Vagina (tissue), 2 donors: ENCODE results near the gene ARMH4. TPM values are rescaled to one million over a fixed set of nuclear protein-coding genes. Genes with fewer than 3 reads are reported as not detected.

Source experiments
- DNase-seq, 2 donors: peaks; one replicate each; pipeline ENCODE4 v3.0.0-alpha.2; 2017; ENCODE audit errors: extremely low spot score in 2 of 2
- H3K27ac ChIP-seq: fragments of 200-600 bp; sonication (generic); one replicate; pipeline ENCODE4 v1.5.1; 2019
- H3K27me3 ChIP-seq: fragments of 200-600 bp; sonication (generic); one replicate; pipeline ENCODE4 v1.5.1; 2019
- H3K36me3 ChIP-seq, 2 donors: fragments of 200-600 bp; sonication (generic); one replicate each; pipeline ENCODE4 v1.5.1; 2017 to 2019
- H3K4me1 ChIP-seq: fragments of 200-600 bp; sonication (generic); one replicate; pipeline ENCODE4 v1.5.1; 2019
- H3K4me3 ChIP-seq, 2 donors: fragments of 200-600 bp; sonication (generic); 1 replicate in 1 of 2; 2 replicates in 1 of 2; pipeline ENCODE4 v1.5.1; 2016 to 2019
- H3K9me3 ChIP-seq: fragments of 200-600 bp; sonication (generic); one replicate; pipeline ENCODE4 v1.5.1; 2019
- CTCF ChIP-seq, 3 experiments: fragments of 450-650 bp in 2 of 3; fragments of 200-600 bp in 1 of 3; sonication (generic) in 1 of 3; IDR thresholded peaks; one replicate each; pipeline ENCODE4 v1.5.1; 2017 to 2019; ENCODE audit warnings: antibody characterized with exemption in 3 of 3, mild to moderate bottlenecking in 2 of 3, moderate library complexity in 2 of 3
- POLR2A ChIP-seq, 2 donors: fragments of 450-650 bp; IDR thresholded peaks; one replicate each; pipeline ENCODE4 v1.6.1; 2017; ENCODE audit warnings: antibody characterized with exemption in 2 of 2, mild to moderate bottlenecking in 2 of 2, moderate library complexity in 2 of 2
- POLR2AphosphoS5 ChIP-seq, 2 donors: sonication (generic); formaldehyde crosslinking; IDR thresholded peaks; one replicate each; pipeline ENCODE4 v1.9.0; 2017; ENCODE audit warnings: antibody characterized with exemption in 2 of 2, mild to moderate bottlenecking in 2 of 2, low read depth in 1 of 2; ENCODE audit not compliant: insufficient read depth in 1 of 2
- intact Hi-C: fragments of 100-400 bp; cut with DNase I; formaldehyde crosslinking; loops from one replicate; pipeline ENCODE4 v1.15.1; 2023
- total RNA-seq: library from RNA; depleted of rRNA; stranded (reverse); fragments of >200 nt; gene quantifications from one replicate; pipeline ENCODE4 v1.2.3, GENCODE V29; 2016

Gene ARMH4
- total RNA-seq, 1 donor from 2014 or later = 5.2 TPM

- intact Hi-C loops = no loop called here
- no peaks in the 10 kb centered on the region for H3K4me1 ChIP-seq
- H3K36me3 ChIP-seq = no peaks in the 10 kb centered on the region
- no peak for TF ChIP-seq POLR2AphosphoS5 (IDR thresholded peaks at IDR 0.05; ENCODE audit: insufficient read depth in 1 of 2, low read depth in 1 of 2)
- TF ChIP-seq CTCF (IDR thresholded peaks at IDR 0.05) = no peak
- no peak for TF ChIP-seq POLR2A (IDR thresholded peaks at IDR 0.05)
- H3K4me3 ChIP-seq = no peak overlapping the region
- no peaks in the 10 kb centered on the region for H3K9me3 ChIP-seq
- no peak for DNase-seq
- no peaks in the 10 kb centered on the region for H3K27me3 ChIP-seq
- no peak overlapping the region for H3K27ac ChIP-seq
These were observed 25.1 kb upstream of the ARMH4 start for GRCh38 chr14:58177125-58177524.

- intact Hi-C loops = no loop called here
These were observed 19.1 kb upstream of the ARMH4 start for GRCh38 chr14:58171090-58171489.

GRCh38 chr14:58167891-58168290 is 15.9 kb upstream of the ARMH4 start:
- H3K27ac ChIP-seq = no peak overlapping the region
- no peaks in the 10 kb centered on the region for H3K9me3 ChIP-seq
- no peaks in the 10 kb centered on the region for H3K27me3 ChIP-seq
- intact Hi-C loops = loop anchor here (2.0 kb wide), 1 partner anchor 61 kb away; no protein-coding TSS in a partner anchor
- no peak for DNase-seq
- no peak overlapping the region for H3K4me3 ChIP-seq
- H3K36me3 ChIP-seq = no peaks in the 10 kb centered on the region
- H3K4me1 ChIP-seq = no peaks in the 10 kb centered on the region
- TF ChIP-seq POLR2A (IDR thresholded peaks at IDR 0.05) (no peak), CTCF (IDR thresholded peaks at IDR 0.05) (no peak)

More at GRCh38 chr14:58171090-58171489, 19.1 kb upstream of the ARMH4 start:
- TF ChIP-seq POLR2A (IDR thresholded peaks at IDR 0.05) (no peak), POLR2AphosphoS5 (IDR thresholded peaks at IDR 0.05; ENCODE audit: insufficient read depth in 1 of 2, low read depth in 1 of 2) (peak in 1 of 2 donors; percentile 48)
- DNase-seq = no peak
- Histone ChIP-seq H3K4me3 (no peak overlapping the region), H3K27me3 (no peaks in the 10 kb centered on the region), H3K36me3 (no peaks in the 10 kb centered on the region), H3K27ac (no peak overlapping the region), H3K4me1 (no peaks in the 10 kb centered on the region), H3K9me3 (no peaks in the 10 kb centered on the region)

- DNase-seq = no peak
- intact Hi-C loops = loop anchor here (2.0 kb wide), 1 partner anchor 60 kb away; no protein-coding TSS in a partner anchor
- H3K4me1 ChIP-seq = no peaks in the 10 kb centered on the region
- H3K36me3 ChIP-seq = no peaks in the 10 kb centered on the region
- H3K9me3 ChIP-seq = no peaks in the 10 kb centered on the region
- H3K27me3 ChIP-seq = no peaks in the 10 kb centered on the region
- H3K4me3 ChIP-seq = no peak overlapping the region
- TF ChIP-seq CTCF (IDR thresholded peaks at IDR 0.05) (no peak), POLR2A (IDR thresholded peaks at IDR 0.05) (no peak), POLR2AphosphoS5 (IDR thresholded peaks at IDR 0.05; ENCODE audit: insufficient read depth in 1 of 2, low read depth in 1 of 2) (no peak)
- H3K27ac ChIP-seq = no peak overlapping the region
These were observed 15.0 kb upstream of the ARMH4 start for GRCh38 chr14:58167057-58167456.

- no peak for DNase-seq
- intact Hi-C loops = loop anchor here (2.0 kb wide), 1 partner anchor 59 kb away; no protein-coding TSS in a partner anchor
These were observed 14.3 kb upstream of the ARMH4 start for GRCh38 chr14:58166005-58166983.

More at GRCh38 chr14:58166005-58166983, 14.3 kb upstream of the ARMH4 start:
- no peaks in the 10 kb centered on the region for H3K4me1 ChIP-seq
- no peaks in the 10 kb centered on the region for H3K9me3 ChIP-seq
- H3K4me3 ChIP-seq = no peak overlapping the region
- no peaks in the 10 kb centered on the region for H3K27me3 ChIP-seq
- no peak overlapping the region for H3K27ac ChIP-seq
- H3K36me3 ChIP-seq = no peaks in the 10 kb centered on the region
- peak; percentile 29 to 66 (median 63) for TF ChIP-seq CTCF (IDR thresholded peaks at IDR 0.05)
- no peak for TF ChIP-seq POLR2AphosphoS5 (IDR thresholded peaks at IDR 0.05; ENCODE audit: insufficient read depth in 1 of 2, low read depth in 1 of 2)
